K562 (cell line): Measurements from ENCODE around the gene IPO11. TPM values are rescaled to one million over a fixed set of nuclear protein-coding genes. Genes with fewer than 3 reads are reported as not detected.

Experiments used
- GABPB2 ChIP-seq: fragments of 250-450 bp; sonication (Bioruptor Pico); conservative IDR thresholded peaks from 2 replicates; pipeline ENCODE4 v1.5.1; 2021; ENCODE audit warnings: mild to moderate bottlenecking
- JUN ChIP-seq, 2 experiments: sonication (generic) in 1 of 2; formaldehyde crosslinking in 1 of 2; IDR thresholded peaks; 2 replicates each; pipeline versions ENCODE4 v1.6.1 to v1.8.0; 2012 to 2022; ENCODE audit warnings: borderline replicate concordance in 2 of 2, mild to moderate bottlenecking in 2 of 2, improper control_type of control experiment in 1 of 2, low read depth in 1 of 2, low read length in 1 of 2, missing genetic modification reagents in 1 of 2
- MYBL2 ChIP-seq, 2 experiments: fragments of 450-650 bp in 1 of 2; sonication (generic) in 1 of 2; formaldehyde crosslinking in 1 of 2; IDR thresholded peaks; 2 replicates each; pipeline versions ENCODE4 v1.6.1 to v1.8.1; 2017 to 2022; ENCODE audit warnings: borderline replicate concordance in 1 of 2, inconsistent platforms in 1 of 2, low read depth in 1 of 2, mild to moderate bottlenecking in 1 of 2, missing genetic modification reagents in 1 of 2, moderate library complexity in 1 of 2
- NFIX ChIP-seq: fragments of 250-450 bp; sonication (Bioruptor Pico); IDR thresholded peaks from 2 replicates; pipeline ENCODE4 v1.4.0; 2020; ENCODE audit warnings: low read depth, mild to moderate bottlenecking, moderate library complexity
- POU5F1 ChIP-seq: fragments of 150-350 bp; IDR thresholded peaks from 2 replicates; pipeline ENCODE4 v1.6.1; 2014; ENCODE audit warnings: borderline replicate concordance, low read length, low read depth, mild to moderate bottlenecking; ENCODE audit not compliant: partially characterized antibody
- RCOR1 ChIP-seq, 2 experiments: IDR thresholded peaks; 2 replicates each; pipeline ENCODE4 v1.6.1; 2012; ENCODE audit warnings: low read depth in 2 of 2, low read length in 2 of 2, borderline replicate concordance in 1 of 2, improper control_type of control experiment in 1 of 2
- RNF219 ChIP-seq: fragments of 250-450 bp; sonication (Bioruptor Pico); IDR thresholded peaks from 2 replicates; pipeline ENCODE4 v1.5.0; 2022; ENCODE audit warnings: mild to moderate bottlenecking
- SMAD3 ChIP-seq: fragments of 450-650 bp; formaldehyde crosslinking; conservative IDR thresholded peaks from 2 replicates; pipeline ENCODE4 v1.4.0; 2020; ENCODE audit warnings: mild to moderate bottlenecking
- TAF7 ChIP-seq: fragments of 450-650 bp; IDR thresholded peaks from 2 replicates; pipeline ENCODE4 v1.6.1; 2016; ENCODE audit warnings: missing genetic modification characterization, missing compliant biosample characterization
- TFAM ChIP-seq: fragments of 250-450 bp; sonication (Bioruptor Pico); conservative IDR thresholded peaks from 2 replicates; pipeline ENCODE4 v1.5.0; 2021; ENCODE audit warnings: mild to moderate bottlenecking, moderate library complexity
- TRIM25 ChIP-seq: fragments of 450-650 bp; IDR thresholded peaks from 2 replicates; pipeline ENCODE4 v1.7.0; 2016; ENCODE audit warnings: borderline replicate concordance
- ZBED1 ChIP-seq: IDR thresholded peaks from 2 replicates; pipeline ENCODE4 v1.6.1; 2014
- ZBTB34 ChIP-seq: fragments of 250-450 bp; sonication (Bioruptor Pico); IDR thresholded peaks from 2 replicates; pipeline ENCODE4 v1.8.0; 2021; ENCODE audit warnings: mild to moderate bottlenecking, moderate library complexity
- ZNF280A ChIP-seq: fragments of 450-650 bp; IDR thresholded peaks from 2 replicates; pipeline ENCODE4 v1.6.1; 2018; ENCODE audit warnings: mild to moderate bottlenecking, low read depth; ENCODE audit not compliant: partially characterized antibody
- ZNF408 ChIP-seq: fragments of 250-450 bp; sonication (Bioruptor Pico); IDR thresholded peaks from 2 replicates; pipeline ENCODE4 v1.4.0; 2020; ENCODE audit warnings: low read depth, mild to moderate bottlenecking, moderate library complexity
- ZNF512 ChIP-seq: IDR thresholded peaks from 2 replicates; pipeline ENCODE4 v1.6.1; 2016; ENCODE audit warnings: missing genetic modification characterization, missing compliant biosample characterization
- ZNF589 ChIP-seq: fragments of 200-800 bp; sonication (Bioruptor generic); IDR thresholded peaks from 2 replicates; pipeline ENCODE4 v1.6.1; 2016; ENCODE audit warnings: low read depth, missing genetic modification characterization, missing compliant biosample characterization
- ZZZ3 ChIP-seq: fragments of 450-650 bp; IDR thresholded peaks from 2 replicates; pipeline ENCODE4 v1.6.1; 2016; ENCODE audit warnings: antibody characterized with exemption, mild to moderate bottlenecking, moderate library complexity
- polyA plus RNA-seq, 8 experiments: library from polyadenylated mRNA; depleted of rRNA in 4 of 8; stranded (reverse) in 5 of 8; unstranded in 3 of 8; fragments of >200 nt; fragmentation: Nextera tagmentation in 2 of 8; fragmentation: Illumina TruSeq in 1 of 8; extraction: Ambion mirVana in 2 of 8; extraction: Trizol in 1 of 8; gene quantifications; 2 replicates each; pipeline versions ENCODE4 v1.2.1 to v1.2.3, GENCODE V29; 2011 to 2014; ENCODE audit warnings: inconsistent platforms in 1 of 8, missing spikeins in 1 of 8
- total RNA-seq, 7 experiments: library from RNA; depleted of rRNA in 6 of 7; stranded (reverse); fragments of >200 nt in 6 of 7; fragmentation: Illumina TruSeq in 2 of 7; extraction: Trizol in 2 of 7; gene quantifications; 2 replicates each; pipeline versions ENCODE4 v1.2.1 to v1.2.3, GENCODE V29; 2011 to 2021; ENCODE audit warnings: low replicate concordance in 1 of 7

The IPO11 gene
- total and polyA plus RNA-seq, 9 of the 15 experiments (the other 6 are each of a cell fraction or from before 2014, with no cell fraction given) = 38.7 to 96.0 (median 70.9) TPM

- TF ChIP-seq ZBTB34 (CRISPR knock-in tag) (no peak), TAF7 (no peak), ZNF512 (no peak), GABPB2 (CRISPR knock-in tag) (no peak), ZNF280A (no peak), RCOR1 (IDR thresholded peaks at IDR 0.05; ENCODE audit: borderline replicate concordance in 1 of 2, low read depth in 2 of 2, low read length in 2 of 2) (peak in 1 of 2 experiments; percentile 72; a peak in 1 of 4 replicates), JUN (IDR thresholded peaks at IDR 0.05; ENCODE audit: borderline replicate concordance, low read depth, low read length) (no peak), JUN (CRISPR knock-in tag; IDR thresholded peaks at IDR 0.05; ENCODE audit: borderline replicate concordance) (no peak), ZBED1 (no peak), POU5F1 (no peak), NFIX (no peak), SMAD3 (CRISPR knock-in tag) (no peak), ZNF408 (CRISPR knock-in tag) (no peak), ZNF589 (CRISPR knock-in tag) (no peak), MYBL2 (IDR thresholded peaks at IDR 0.05; ENCODE audit: low read depth) (no peak; the same call in 1 of the 2 replicates), MYBL2 (CRISPR knock-in tag; IDR thresholded peaks at IDR 0.05; ENCODE audit: borderline replicate concordance) (no peak), TRIM25 (no peak), ZZZ3 (no peak), TFAM (CRISPR knock-in tag) (no peak), RNF219 (CRISPR knock-in tag) (no peak)
Observed at GRCh38 chr5:62421414-62421813, 8.9 kb downstream of the IPO11 start (continued).
